Suppressor macrophage (primary cell): ENCODE results near the gene FBXO30.

ENCODE experiments used
- DNase-seq, 4 experiments: peaks; one replicate each; pipeline ENCODE4 v3.0.0-alpha.2; 2020 to 2022
- total RNA-seq, 17 experiments: gene quantifications; one replicate each; lab custom pipeline; 2026; ENCODE audit warnings: mixed read lengths in 6 of 17, inconsistent platforms in 3 of 17; lab: John Stamatoyannopoulos, UW

FBXO30 gene, protein sequence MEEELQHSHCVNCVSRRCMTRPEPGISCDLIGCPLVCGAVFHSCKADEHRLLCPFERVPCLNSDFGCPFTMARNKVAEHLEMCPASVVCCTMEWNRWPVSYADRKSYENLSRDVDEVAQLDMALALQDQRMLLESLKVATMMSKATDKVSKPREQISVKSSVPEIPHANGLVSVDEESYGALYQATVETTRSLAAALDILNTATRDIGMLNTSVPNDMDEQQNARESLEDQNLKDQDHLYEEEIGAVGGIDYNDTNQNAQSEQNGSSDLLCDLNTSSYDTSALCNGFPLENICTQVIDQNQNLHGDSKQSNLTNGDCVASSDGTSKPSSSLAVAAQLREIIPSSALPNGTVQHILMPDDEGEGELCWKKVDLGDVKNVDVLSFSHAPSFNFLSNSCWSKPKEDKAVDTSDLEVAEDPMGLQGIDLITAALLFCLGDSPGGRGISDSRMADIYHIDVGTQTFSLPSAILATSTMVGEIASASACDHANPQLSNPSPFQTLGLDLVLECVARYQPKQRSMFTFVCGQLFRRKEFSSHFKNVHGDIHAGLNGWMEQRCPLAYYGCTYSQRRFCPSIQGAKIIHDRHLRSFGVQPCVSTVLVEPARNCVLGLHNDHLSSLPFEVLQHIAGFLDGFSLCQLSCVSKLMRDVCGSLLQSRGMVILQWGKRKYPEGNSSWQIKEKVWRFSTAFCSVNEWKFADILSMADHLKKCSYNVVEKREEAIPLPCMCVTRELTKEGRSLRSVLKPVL
- 9.8 to 54.3 (median 39.1) reads per million in 17 experiments for total RNA-seq

DNA sequence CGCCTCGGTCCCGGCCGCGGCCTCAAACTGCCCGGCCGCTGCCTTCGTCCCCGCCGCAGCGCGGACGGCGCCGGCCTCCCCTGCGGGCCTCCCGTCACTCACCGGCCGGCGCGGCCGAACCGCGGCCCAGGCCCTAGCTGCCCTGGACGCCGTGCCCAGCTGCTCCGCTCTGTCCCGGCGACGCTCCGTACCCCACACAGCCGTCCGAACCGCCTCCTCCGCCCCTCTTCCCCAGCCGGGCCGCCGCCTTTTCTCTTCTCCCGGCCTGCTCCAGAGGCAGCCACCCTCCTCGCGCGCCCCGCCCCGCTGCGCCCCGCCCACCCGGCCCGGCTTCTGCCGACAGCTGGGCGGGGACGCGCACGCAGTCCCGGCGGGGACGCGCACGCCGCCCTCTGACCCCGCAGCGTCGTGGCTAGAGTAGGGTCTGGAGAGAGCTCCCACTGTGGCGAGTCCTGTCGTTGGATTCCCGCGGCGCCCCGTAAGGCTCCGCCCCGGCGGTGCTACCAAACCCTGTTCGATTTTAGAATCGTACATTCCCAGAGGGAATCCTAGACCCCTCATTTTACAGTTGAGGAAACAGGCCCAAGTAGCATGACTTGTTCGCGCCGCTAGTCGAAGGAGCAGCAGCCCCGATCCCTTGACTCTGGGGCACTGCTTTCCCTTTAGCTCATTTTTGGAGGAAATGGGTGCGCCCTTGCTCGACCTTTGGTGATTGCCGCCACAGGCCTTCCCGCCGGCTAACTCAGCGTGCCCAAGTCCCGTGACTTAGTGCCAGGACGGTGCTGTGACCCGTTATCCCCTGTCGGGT is at the start of gene FBXO30:
TSS of gene FBXO30 (minus strand) at position 295 of the 808 bp plus-strand sequence. CDS start 8,390 bp downstream, outside the sequence.
- peak; percentile 92 to 97 (median 96) for DNase-seq

DNA sequence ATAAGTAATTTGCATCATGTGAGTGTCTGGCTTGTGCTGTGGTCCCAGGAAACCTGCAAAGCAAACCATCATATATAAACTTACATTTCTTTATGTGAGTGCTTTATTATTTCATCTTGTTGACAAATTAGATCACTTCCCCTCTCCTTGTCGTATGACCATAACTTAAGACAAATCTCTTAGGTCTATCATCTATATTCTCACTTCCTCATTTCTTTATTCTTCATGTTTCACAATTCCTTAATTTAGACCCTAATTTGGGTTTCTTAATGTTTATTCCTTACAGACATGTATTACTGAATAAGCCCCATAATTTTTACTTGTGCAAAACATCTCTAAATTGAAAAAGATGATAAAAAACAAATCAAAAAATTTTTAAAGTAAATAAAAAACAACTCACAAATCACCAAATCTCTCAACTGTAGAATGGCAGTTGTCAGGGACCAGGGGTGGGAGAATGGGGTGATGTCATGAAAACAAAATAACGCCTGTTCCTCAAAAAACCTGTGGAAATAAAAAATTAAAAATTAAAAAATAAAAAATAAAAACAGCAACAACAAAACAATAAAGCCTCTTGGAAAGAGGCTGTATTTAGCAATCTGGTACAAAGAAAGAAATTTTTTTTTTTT is 49.5 kb upstream of the FBXO30 start:
- peak in 3 of 4 experiments; percentile 16 to 73 (median 71) for DNase-seq

DNA sequence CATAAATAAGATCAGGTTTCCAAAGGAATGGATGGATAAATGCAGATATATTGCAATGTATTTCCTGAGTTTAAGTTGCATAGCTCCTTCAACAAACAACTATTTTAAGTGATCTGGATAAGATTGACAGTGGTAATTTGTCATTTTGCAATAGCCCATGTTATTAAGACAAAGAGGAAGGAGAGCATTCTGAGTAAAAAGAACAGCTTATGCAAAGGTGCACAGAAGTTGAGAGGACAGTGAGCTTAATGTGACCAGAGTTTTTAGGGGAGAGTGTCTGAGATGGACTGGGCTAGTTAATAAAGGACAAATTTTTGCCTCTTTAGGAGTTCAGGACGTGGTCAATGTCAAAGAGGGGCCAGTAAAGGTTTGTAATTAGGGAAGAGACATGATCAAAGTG is 48.8 kb upstream of the FBXO30 start:
- peak; percentile 14 to 58 (median 43) for DNase-seq

DNA sequence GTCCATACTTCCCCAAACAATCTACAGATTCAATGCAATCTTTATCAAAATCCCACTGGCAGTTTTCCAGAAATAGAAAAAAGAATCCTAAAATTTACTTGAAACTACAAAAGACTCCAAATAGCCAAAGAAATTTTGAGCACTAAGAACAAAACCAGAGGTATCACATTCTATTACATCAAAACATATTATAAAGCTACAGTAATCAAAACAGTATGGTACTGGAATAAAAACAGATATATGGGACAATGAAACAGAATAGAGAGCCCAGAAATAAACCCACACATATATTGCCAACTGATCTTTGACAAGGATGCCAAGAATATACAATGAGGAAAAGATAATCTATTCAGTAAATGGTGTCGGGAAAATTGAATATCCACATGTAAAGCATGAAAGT is 46.0 kb upstream of the FBXO30 start:
- DNase-seq, result no peak

DNA sequence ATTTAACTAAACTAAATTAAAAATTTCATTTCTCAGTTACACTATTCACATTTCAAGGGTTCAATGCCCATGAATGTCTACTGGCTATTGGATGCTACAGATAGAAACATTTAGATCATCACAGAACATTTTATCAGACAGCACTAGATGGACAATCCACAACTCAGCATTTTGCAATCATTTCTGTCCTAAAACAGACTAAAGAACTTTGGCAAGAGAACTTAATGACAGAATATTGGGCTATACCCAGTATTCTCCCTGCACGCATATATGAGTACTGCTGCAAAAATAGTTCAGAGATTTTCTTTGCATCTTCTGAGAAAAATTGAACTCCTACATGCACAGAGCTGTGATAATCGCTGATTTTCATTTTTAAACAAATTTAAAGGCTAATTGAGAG is 36.1 kb upstream of the FBXO30 start:
- DNase-seq, result no peak

DNA sequence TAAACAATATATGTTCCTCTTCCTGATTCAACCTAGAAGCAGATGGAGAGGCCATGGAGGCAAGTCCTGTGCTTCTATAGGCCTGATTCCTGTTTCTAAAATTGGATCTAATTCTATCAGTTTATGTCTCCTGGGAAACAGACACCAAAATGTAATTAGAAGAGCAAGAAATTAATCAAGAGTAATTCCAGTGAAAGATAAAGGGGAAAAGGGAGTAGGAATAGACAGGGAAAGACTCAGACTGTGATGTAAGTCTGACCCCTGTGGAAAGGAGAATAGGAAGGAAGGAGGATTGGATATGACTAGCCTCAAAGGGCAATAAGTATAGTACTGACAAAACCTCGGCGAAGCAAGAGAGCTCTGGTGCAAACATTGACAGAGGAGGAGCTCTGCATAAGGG is 33.9 kb upstream of the FBXO30 start:
- DNase-seq, result no peak

DNA sequence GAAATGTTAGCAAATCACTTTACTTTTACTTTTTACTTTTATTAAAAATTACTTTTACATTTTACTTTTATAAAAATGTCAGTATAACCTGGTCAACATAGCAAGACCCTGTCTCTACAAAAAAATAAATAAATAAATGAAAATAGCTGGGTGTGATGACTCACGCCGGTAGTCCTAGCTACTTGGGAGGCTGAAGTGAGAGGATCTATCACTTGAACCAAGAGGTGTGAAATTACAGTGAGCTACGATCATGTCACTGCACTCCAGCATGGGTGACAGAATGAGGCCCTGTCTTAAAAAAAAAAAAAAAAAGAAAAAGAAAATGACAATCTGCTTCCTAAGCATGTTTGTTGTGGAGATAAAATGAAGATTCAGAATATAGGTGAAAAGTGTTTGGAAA is 31.0 kb upstream of the FBXO30 start:
- no peak for DNase-seq

DNA sequence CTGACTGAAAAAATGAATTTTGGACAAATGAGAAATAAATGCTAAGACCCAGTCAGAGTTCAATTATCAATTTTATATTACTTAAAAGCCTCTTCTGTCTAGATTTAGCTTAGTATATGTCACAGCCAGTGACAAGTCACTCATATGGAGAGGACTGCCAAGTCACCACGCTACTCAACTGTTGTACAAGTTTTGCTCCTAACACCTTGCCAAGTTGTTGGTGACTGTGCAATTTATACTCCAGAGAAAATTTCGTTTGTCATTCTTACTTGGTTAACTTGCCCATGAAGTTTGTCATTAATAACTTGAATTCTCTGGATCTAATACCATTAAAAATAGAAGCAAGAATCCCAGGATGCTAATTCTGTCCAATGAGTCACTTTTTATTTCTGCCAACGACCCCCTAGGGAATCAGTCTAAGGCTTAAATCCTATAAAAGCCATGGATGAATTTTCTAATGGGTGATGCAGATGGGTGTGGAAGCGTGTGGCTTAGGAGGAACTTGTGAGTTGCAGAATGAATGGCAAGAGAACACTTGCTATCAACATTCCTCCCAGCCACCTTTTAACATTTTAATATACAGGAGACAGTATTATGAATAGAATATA is 30.4 kb upstream of the FBXO30 start:
- no peak for DNase-seq

DNA sequence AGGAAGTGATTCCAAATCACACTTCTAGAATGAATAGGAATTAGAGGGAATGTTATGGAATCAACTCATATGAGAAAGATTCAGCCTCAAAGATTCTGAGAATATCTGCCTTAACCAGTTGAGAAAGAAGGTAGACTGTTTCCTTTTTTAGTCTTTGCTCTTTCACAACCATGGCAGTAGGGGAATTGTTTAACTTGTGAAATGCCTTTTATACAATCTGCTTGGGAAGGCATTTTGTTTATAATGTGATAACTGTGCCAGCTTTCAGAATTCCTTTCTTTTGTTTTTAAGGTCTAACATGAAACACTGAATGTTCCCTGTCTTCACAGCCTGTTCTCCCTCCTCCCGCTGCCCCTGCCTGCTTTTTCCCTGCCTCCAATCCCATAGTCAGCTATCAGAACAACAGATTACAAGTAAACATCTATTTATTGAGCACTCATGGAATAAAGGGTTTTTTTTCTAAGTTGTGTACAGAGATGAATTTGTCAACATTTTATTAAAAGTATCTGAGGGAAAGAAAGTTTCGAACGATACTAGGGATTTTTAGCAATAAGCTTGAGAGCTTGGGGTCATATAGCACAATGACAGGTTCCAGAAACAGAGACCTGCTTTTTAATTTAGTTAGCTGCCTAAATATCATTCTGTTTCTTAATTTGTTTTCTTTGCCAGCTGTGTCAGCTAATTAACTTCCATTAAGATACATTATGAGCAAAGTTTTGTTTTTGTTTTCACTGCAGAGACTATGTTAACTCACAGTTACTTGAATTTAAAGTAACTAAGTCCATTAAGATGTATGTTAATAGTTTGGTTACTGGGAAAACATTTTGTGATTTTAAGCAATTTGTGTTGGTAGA is 28.3 kb upstream of the FBXO30 start:
- peak in 2 of 4 experiments; percentile 48 to 55 for DNase-seq

DNA sequence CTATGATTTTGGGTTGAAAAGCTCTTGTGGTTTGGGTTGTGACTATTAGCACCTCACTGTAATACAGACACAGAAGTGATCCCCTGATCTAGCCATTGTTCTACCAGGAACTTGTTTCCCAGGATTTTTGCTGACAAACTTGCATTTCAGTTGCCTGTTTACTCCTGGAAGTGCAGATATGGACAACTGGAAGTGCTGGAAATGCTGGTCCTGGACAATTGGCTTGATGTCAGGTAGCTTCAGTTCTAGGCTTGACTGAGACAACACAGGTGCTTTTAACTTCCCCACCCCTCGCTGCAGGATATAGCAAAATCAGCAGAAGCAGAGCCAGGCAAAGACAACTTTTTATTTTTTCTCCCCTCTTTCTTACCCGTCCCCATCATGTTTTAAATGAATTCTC is 27.1 kb upstream of the FBXO30 start:
- no peak for DNase-seq

DNA sequence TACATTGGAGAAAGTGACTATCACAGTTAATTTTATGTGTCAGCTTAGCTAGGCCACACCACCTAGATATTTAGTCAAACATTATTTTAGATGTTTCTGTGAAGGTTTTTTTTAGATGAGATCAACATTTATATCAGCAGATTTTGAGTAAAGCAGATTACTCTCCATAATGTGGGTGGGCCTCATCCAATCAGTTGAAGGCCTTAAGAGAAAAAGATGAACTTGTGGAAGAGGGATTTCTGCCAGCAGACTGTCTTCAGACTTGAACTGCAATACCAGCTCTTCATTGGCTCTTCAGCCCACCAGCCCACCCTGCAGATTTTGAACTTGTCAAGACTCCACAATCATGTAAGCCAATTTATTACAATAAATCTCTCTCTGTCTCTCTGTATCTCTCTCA is 25.1 kb upstream of the FBXO30 start:
- no peak for DNase-seq

DNA sequence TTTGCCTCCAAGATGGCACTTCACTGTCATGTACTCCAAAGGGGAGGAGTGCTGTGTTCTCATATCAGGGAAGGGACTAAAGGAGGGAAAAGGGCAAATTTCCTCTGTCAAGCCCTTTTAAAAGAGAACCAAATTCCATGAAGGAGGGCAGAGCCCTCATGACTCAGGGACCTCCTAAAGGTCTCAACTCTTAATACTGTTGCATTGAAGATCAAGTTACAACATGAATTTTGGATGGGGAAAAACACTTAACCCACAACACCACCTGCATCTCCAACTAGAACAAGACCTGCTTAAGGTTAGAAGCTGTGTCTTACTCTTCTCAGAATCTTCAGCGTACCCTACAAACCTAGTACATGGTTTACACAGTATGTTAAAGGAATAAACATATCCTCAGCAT is 23.7 kb upstream of the FBXO30 start:
- no peak for DNase-seq

DNA sequence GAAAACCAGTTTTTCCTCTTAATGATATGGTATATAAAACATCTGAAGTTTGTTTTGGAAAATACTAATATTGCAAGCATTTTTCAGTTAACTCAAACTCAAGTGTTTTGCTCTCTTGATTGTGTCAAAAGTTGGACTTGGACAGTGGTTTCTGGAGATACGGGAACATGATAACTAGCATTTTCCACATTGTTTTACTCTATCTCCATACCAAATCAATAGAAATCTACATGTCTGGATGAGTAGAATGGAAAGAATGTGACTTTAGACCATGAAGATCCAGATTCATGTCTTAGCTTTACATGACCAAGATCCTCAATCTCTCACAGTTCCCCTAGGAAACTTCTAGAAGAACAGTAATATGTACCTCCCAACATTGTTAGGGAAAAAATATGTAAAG is 22.2 kb upstream of the FBXO30 start:
- DNase-seq, result no peak

DNA sequence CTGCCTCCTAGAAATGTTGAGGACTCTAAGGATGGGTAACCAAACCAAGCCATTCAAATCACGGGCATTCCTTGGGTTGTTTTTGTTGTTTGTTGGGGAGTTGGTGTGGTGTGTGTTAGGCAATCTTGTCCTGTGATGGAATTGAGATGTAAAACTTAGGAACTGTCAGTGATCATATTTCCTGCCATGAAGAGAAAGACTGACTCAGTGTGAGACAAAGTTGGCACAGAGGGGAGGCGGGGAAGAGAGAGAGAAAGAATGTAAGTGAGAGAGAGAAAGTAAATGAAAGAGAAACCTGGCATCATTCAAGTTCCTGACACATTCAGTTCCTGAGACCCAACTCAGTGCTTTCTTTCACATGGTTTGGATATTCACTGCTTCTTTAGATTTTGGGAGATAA is 21.6 kb upstream of the FBXO30 start:
- DNase-seq, result peak; percentile 5 to 37 (median 13)

DNA sequence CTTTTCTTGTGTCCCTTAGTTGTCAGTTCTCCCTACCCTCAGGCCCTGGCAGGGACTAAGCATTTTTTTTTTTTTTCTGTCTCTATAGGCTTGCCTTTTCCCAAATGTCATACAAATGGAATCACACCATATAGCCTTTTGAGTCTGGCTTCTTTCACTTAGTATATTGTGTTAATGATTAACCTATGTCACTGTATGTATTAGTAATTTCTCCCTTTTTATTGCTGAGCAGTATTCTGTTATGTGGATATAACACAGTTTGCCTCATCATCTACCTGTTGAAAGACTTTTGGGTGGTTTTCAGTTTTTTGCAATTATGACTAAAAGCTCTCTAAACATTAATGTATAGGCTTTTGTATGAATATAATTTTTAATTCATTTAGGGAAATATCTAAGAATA is 16.0 kb upstream of the FBXO30 start:
- no peak for DNase-seq

DNA sequence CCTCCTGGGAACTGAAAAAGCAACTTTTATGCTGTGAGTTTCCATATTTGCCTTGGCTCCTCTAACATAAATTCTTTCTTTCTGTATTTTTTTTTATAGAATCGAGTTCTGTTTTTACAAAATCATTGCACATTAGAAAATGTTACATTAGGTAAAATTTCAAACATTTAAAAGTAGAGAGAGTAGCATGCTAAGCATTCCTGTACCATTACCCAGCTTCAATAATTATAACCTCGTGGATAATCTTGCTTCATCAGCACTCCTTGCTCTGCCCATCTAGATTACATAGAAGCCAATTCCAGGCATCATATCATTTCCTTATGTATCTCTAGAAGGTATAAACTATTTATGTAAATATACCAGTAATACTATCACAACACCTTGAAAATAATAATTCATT is 15.4 kb upstream of the FBXO30 start:
- no peak for DNase-seq

DNA sequence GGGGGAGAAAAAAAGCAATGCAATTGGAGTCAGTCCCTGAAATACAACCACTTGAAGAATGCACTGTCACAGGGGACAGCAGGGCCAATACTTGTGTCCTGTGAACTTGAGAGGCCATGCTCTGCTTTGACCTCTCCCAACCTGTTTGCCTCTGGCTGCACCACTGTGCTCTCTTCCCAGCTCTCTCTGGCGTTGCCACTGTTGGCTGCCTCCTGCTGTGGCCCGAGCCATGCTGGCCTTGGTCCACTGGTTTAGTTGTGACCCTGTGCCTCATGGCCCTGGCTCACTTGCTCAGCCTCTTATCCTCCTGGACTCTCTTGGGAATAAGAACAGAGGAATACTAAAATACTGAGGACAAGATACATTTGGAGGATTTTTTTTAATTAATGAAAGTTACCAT is 14.5 kb upstream of the FBXO30 start:
- DNase-seq, result no peak

DNA sequence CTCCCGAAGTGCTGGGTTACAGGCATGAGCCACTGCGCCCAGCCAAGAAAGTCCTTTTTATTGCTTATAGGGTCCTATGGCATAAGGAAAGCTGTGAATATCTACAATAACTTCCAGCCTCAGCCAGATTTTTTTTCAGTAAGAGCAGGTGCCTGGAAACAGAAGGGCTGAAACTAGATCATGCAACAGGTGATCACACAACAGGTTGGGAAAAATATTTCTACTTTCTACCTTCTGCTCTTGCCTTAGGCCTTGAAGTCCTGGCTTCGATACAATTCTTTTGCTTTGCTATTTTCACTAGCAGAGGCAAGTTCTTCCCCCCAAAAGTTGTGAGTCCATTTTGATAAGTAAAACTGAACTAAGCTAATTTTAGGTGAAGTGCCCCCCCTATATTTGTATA is 9.7 kb upstream of the FBXO30 start:
- no peak for DNase-seq

DNA sequence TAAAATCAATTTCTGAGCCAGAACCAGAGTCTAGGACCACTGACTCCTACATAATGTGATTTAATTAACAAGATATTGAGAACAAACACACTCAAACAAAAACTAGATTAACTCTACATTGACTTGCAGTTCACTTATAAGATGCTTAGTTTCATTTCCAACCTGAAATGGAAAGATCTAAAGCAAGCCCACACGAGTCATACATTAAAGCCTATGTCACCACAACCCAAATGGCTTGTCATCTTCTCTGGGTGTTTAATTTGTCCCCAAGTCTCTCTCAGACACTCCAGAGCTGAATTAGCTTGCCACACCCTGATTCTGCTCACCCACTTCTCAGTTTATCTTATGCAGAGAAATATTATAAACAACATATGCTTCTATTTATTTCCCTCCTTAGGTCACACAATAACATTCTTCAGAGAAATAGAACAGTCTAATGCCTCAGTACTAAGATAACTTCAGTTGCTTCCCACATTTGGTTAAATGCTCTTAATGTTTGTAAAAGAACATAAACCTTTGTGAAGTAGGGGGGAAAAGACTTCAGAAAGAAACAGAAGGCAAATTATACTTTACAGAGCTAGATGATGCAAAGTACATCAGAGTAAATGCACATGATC is 8.8 kb upstream of the FBXO30 start:
- no peak for DNase-seq

DNA sequence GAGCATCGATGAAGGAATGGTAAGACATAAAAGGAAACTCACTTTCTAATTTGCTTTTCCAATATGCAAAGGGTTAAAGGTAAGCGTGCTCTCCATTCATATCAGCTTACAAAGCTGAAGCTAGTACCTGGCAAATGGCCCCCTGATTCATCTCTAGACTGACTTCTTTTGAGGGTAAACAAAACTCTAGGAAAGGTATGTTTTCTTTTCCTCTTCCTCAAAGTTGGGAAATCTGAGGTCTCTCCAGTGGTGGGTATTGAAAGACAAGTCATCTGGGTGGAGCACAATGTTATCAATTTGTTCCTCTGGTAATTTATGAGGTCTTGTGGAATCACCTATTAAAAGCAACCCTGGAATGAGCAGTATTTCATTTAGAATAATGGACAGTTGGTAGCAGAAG is 7.9 kb upstream of the FBXO30 start:
- no peak for DNase-seq

DNA sequence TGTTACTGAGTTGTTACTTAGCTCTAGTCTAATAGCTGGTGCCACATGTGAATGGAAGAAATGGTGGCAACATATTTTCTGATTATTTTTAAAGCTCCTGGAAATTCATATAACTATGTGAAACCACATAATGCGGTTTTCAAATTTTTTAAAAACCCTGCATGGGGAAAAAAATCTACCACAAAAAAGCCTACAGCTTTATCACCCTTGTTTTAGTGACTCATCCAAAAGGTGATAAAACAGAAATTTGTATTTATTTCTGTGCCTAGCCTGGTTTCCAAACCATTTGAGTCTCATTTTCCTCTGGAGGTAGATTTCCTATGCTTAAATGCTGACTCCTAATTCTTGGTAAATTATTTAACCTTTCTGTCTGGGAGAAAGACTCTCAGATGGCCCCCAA is 5.4 kb upstream of the FBXO30 start:
- no peak for DNase-seq
